Activated CD4-positive, alpha-beta T cell treated with anti-CD3 and anti-CD28 coated beads, Interleukin-2, Interleukin-4, amounts not matched to agents 100 ng/mL and 50 ng/mL, durations not matched to agents 16 hours and 8 hours (primary cell): ENCODE results near the gene VDR.
A peak's percentile ranks its signal among the peaks of the same experiment; 100 is the strongest.

Experiments
- DNase-seq: peaks from one replicate; pipeline ENCODE4 v3.0.0-alpha.2; 2020; ENCODE audit warnings: low spot score

VDR gene

DNA sequence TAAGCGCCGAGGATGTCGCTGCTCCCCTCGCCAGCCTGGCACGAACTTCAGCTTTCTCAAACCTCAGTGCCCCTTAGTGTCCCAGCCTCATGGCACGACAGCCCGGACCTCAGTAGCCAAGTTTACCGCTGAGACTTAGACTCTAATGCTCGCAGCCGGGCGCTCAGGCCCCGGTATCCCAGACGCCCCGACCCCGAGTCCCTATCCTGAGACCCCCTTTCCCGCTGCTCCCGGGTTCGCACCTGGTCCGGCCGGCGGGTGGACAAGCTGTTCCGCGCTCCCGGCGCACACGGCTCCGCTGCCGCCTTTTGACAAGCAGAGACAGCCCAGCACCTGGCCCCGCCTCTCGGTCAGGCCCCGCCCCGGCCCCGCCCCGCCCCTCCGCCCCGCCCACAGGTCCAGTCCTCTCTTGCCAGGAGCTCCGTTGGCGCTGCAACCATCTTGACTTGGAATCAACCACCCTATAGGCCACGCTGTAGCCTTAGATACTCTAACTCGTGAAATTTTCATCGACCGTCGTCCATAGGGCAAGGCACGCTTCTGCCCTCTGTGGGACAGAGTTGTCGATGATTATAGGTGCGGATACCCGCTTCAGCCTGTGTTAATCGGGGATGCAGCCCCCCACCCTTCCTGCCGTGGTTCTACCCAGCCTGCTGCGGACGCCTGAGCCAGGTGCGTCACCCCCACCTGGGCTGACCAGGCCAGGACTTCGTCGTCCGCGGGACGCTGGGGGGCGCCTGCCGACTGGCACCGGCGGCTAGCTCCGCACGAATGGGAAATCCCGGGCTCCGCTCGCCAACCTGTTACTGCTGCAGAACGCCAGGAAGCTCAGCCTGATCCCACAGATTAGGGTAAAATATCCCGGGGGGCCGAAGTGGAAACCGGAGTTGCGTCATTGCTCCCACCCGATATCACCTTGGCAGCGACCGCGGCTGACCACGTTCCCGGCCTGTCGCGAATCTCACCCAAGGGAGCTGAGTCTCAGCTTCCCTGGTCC lies at the start of gene VDR:
Gene VDR, minus strand, starts transcription at position 282 of the 997 bp plus-strand sequence. CDS start 25,881 bp downstream, outside the sequence.
- peak; percentile 79 for DNase-seq

DNA sequence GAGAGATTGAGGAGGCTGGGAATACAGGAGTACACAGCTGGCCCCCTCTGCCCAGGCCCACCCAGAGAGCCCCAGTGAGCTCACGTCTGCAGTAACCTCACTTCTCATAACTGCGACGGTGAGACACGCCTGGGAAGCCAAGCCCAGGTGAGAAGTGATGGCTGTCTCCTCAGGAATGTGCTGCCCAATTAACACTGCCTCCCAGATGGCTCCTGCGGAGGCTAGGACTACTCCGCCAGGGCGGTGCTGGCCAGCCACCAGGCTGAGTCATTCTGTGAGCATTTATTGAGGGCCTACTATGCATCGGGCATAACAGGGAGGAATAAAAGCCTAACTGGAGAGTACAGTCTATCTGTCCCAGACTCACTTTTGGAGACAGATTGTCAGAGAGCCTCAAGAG lies 49.3 kb upstream of the VDR start:
- DNase-seq, result no peak

DNA sequence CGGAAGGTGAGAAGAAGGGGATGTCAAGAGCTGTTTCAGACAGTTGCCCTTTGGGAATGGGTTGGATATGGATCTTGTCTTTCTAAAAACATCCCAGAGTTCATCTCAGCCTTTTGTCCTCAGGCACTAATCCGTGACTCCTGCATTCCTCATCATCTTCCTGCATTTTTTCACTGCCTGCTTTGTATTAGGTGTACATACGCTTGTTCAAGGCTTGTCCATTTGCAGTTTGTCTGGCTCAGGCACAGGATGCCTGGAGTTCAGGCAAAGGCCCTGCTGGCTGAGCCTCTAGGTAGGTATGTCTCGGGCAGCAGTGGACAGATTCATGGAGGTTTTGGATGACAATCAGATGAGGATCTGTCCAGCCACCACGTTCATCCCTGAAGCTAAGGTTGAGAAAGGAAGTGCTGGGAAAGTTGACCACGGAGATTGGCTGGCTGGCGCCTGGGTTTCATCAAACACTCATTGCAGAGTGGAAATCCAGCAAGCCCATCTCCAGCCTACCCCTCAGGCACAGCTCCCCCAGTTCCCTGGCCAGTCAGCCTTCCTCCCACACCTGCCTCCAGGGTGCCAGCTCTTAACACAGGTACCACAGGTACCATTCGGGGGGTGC lies 46.2 kb upstream of the VDR start:
- no peak for DNase-seq

DNA sequence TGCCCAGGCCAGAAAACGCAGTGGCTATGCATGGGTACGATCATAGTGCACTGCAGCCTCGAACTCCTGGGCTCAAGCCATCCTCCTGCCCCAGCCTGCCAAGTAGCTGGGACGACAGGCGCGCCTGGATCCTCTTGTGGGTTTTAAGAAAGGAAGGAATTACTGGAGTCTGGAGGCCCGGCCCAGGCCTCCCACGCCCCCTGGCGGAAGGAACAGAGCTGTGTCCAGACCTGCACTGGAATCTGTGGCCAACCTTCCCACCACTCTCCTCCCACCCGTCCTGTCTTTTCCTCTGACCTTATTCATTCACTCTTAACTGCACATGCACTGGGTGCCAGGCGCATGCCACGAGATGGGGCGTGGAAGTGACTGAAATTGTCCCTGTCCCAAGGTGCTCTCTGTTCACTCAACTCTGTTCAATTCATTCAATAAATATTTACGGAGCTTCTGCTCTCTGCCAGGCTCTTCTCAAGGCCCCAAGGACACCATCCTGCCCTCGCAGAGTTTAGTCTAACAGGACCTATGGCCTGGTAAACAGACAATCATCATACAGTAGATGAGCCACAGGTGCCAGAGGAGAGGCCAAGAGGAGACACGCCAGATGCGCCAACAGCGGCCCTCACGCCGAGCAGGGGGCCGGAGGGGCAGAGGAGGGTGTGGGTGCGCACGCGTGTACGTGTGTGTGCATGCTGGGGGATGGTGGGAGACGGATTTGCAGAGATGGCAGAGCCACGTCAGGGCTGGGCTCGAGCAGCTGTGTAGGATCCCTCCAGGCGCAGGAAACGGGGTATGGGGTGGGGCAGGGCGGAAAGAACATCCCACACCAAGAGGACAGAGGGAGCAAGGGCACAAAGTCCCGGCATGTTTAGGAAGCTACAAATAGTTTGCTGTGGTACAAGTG lies 44.9 kb upstream of the VDR start:
- DNase-seq, result peak; percentile 46

DNA sequence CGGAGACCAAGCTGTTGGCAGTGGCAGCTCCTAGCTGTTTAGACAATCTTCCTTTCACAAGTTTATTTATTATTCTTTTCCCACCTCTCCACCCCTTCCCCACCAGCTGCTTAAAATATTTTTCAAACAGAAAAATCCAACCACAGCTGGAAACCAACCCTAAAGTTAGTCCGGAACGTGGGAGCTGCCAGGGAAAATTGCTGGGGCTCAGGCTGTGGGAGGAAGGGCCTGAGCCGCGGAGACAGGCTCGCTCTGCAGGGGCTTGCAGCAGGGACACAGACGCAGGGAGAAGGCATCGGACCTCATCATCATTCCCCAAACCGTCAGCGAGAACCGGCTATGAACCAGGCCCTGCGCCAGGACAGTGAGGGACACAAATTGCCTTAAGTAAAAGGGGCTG lies 42.5 kb upstream of the VDR start:
- no peak for DNase-seq

DNA sequence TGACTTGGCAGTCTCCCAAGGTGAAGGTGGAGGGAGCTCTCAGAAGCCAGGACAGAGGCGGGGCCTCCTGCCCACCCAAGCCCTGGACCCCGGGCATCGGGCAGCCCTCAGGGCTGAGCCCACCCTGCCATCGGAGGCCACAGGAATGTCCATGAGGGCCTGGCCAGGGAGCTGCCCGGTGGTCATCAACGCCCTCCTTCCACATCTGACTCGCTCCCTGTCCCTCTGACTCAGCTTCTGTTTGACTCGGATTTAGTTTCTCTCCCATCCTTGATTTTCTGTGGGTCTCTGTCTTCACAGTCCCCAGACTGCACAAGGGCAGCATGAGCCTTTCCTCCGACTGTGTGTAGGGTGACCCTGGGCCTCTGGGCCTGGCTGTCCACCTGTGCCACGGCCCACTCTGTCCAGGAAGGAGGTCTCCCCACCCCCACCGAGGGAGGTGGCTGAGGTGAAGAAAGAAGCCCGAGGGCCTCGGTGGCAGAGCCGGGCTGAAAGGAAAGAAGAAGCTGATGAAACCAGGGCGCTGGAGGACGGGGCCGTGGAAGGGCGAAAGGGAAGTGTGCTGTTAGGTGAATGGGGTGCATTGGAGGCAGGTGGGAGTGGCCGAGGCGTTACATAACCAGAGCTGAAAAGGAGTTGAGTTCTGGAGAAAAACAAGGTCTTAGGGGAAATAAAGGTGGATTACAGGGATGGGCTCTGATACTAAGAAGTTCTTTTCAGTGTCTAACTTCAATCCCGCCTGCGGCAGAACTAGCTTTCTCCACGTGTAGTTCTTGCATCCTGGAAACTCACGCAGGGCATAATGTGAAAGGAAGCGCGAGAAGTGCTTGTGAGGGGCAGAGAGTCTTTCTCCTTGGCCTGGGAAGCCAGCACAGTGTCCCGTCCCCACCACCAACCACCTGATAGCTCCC lies 41.9 kb upstream of the VDR start:
- no peak for DNase-seq

DNA sequence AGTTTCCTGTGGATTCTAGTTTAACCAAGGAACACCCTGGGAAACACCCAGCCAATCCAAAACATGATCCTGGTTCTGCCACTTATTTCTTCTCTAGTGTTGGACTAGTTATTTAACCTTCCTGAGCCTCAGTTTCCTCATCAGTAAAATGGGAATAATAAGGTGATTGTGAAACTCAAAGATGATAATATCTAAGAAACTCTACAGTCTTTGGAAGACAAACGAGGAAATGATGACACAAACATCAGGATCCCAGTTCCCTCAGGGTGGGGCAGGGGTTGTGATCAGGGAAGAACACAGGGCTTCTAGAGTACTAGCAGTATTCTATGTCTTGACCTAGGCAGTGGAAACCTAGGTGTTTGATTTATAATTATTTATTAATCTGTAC lies 40.5 kb upstream of the VDR start:
- no peak for DNase-seq

DNA sequence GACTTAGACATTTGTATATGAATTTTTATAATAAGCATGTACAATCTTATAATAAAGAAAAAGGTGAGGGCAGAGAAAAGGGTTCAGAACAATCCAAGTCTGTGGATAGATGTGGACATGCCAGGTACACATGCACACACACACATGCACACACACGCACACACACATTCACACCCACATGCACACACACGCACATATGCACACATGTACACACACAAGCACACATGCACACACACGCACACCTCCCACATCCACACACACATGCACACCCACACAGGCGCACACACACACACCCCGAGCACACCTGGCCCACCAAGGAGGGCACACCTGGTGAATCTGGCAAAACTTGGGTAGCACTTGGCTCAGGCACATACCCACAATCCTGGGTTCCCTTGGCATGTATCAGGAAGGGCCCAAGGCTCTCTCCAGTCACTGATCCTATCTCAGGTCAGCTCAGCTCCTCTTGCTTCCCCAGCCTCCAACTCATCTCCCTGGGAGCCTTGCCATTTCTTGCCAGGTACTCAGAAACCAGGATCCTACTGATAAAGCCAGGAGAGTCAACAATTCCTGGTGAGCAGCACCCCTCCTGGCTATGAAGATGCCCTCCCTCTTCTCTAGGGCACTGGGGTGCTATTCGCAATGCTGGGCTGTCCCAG lies 40.0 kb upstream of the VDR start:
- DNase-seq, result no peak

DNA sequence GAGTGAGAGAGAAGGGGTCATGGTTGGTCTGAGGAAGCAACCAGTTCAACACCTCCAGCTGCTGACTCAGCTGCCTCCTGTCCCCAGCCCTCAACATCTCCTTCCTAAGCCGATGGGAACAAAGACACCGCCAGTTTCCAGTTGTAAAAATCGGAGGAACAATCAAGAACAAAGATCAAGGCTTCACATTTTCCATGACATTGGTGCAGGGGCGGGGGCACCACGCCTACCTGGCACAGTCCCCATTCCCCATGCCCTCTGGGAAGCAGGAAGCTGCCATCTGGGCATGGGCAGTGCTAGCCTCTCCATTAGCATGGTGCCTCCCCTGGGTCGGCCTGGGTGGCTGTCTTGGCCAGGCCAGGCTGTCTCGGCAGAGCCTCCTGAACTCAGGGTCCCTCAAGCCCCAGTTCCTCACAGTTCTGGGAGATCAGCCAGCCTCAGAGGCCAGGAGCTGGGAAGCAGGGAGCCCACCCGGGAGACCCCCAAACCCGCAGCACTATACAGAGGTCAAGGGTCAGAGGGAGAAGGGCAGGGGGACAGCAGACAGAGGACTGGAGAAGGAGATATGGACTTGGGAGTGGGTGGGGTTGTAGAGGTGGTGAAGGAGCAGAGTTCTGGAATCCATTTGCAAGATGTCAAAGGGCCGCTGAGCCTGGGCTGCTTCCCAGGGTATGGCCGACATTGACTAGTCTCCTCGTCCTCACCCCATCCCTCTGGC lies 39.0 kb upstream of the VDR start:
- no peak for DNase-seq

DNA sequence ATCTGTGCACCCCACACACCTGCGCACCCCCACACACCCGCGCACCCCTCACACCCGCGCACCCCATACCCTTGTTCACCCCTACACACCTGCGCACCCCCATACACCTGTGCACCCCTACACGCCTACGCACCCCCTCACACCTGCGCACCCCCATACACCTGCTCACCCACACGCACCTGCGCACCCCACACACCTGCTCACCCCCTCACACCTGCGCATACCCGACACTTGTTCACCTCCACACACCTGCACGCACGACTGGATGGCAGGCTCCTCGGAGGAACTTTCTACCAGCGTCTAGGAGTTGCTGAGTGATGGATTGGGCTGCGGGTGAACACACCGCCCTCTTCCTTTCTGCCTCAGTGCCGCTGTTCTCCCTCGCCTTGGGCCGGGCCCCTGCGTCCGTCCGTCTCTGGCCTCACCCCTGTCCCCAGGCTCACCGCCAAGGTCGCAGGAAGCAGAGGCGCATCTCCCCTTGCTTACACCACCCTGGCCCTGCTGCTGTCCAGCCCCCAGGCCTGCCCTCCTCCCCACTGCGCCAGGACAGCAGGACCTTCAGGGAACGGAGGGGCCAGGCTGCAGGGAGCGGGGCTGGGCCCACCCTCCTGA lies 37.9 kb upstream of the VDR start:
- no peak for DNase-seq

DNA sequence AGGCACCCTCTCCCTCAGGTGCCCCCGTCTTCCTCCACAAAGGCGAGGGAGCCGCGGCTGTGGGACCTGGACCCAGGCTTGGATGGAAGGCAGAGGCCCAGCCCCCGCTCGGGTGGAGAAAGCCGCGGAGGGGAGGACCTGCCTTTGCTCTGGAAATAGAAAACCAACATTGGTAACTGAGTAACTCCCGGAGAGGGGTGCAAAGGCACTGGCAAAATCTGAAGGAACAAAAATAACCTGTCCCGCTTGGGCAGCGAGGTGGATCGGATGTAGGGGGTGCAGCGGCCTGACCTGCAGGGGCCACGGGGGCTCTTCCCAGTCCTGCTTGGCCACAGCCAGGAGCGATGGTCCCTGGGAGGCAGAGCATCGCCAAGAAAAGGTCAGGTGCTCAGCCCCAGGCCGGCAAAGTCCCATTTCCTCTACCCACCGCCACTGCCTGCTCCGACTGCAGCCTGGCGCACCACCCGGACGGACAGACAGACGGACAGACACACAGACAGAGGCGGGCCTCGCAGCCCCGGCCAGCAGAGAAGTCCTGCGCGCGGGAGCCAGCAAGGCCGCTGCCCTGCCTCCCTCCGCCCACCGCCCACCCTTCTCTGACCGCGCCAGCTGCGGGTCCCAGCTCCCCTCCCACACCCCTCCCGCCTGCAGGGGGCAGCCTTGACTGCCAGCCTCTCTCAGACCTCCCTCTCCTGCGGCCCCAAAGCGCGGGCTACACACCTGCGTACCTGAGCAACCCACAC lies 37.2 kb upstream of the VDR start:
- peak; percentile 24 for DNase-seq

DNA sequence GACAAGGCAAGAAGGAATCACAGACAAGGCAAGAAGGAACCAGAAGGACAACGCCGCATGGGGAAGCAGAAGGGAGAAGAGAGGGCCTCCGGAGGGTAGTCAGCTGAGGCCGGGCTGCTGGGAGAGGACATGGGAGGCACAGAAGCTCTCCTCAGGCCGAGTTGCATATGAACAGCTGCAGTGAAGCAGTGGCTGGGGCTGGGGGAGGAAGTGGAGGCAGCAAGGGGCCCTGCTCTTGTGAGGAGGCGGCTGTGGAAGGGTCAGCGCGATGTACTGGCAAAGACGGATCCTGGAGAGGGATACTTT lies 36.6 kb upstream of the VDR start:
- DNase-seq, result no peak

DNA sequence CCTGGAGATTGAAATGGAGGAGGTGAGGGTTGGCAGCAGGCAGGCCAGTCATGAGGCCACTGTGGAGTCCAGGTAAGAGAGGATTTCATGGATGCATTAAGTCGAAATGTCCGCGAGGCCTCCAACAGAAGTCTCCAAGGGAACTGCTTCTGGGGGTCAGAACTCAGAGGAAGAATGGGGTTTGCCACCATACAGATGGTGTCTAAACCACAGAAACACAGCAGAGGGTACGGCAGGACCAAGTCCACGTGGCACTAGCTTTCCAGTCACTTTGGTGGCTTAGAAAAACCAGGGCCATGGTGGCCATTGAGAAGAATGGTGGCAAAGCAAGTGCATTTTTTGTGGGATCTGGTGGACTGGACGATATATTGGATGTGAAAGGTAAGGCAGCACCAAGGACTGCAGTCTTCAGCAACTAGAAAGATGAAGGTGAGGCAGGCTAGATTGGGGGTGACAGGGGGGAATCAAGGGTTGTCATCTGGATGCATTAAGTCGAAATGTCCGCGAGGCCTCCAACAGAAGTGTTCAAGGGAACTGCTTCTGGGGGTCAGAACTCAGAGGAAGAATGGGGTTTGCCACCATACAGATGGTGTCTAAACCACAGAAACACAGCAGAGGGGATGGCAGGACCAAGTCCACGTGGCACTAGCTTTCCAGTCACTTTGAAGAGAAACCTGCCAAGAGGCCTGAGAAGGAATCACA lies 36.1 kb upstream of the VDR start:
- no peak for DNase-seq

DNA sequence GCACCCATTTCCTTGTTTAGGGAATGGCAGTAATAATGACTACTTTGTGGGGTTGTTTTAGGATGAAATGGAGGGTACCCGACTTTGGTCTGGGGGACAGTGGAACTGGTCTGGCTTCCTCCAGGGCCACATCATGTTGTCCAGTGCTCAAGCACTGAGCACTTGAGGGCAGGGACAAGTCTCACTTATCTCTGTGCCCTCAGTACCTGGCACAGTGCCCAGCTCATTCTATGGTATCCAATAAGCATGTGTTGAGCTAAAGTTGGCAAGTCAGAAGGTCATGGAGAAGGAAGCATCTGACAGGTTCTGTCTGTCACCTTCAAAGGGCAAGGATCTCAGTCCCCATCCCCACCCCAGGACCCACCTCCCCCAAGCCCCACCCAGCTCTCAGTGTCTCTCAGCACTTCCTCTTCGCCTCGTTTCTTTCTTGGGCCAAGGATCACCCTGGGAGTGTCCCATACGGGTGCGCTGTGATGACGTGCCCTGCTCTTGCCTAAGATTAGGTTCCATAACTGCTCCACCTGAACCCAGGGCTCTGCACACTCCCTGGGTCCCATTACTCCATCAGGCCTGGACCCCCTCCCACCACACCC lies 34.3 kb upstream of the VDR start:
- DNase-seq, result no peak

DNA sequence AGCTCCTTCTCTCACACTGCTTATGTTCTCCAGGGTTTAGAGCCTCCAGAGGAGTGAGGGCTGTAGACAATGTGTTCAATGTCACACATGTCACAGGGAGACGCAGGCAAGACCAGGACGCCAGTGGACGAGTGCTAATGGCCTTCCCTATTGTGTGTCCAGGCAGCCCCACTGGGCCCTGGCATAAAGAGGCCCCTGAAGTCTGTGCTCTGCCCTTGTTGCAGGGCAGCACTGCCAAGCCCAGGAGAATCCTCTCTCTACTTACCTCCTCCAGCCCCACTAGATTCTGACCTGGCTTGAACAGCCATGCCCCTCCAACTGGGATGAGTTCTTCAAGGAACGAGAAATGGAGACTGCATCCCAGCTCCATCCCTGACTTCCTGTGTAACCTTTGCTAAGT lies 33.8 kb upstream of the VDR start:
- DNase-seq, result no peak

DNA sequence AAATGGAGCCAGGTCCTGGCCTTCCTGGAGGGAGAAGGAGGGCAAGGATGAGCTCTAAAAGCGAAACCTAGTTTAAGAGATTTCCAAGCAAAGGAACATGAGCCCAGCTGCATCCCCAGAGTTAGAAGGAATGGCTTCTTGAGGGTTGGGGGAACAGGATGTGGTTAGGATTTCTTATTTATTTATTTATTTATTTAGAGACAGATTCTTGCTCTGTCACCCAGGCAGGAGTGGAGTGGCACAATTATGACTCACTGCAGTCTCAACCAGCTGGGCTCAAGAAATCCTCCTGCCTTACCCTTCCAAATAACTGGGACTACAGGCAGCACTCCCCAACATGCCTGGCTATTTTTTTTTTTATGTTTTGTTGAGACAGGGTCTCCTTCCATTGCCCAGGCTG lies 33.3 kb upstream of the VDR start:
- DNase-seq, result no peak

DNA sequence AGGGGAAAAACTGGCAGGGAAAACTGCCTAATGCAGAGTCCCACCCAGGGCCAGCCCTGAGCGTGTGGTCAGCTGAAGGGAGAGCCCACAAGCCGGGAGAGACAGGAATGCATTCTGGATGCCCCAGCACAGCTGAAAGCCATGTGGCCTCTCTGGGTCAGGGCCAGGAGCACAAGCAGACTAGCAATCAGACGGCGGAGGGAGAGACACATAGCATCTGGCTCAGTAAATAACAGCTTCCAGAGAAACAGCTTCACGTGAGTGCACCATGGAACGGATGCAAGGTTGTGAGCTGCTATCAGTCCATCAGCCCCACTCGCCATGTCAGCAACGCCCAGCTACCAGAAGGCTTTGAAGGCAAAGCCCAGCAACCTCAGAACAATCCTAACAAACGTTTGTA lies 30.4 kb upstream of the VDR start:
- DNase-seq, result no peak

DNA sequence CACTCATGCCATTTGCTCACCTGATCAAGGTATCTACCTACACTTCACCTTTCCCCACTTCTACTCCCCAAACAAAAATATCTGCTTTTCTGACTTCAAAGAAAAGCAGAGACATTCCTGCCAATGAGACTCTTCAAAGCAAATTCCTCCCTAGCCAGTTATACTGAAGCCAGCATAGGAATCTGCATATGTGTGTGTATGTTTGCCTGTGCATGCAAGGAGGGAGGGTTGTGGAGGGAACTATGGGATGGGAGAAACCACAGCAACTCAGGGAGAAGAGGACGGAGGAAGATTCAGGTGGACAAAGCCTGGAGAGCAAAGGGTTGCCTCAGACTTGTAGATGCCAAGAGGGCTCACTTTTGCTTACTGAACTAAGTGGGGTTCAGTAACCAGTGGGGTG lies 26.4 kb upstream of the VDR start:
- DNase-seq, result no peak
